SH-SY5Y (cell line): ENCODE results near the gene TAF1B.

Source experiments
- GATA2 ChIP-seq: IDR thresholded peaks from 2 replicates; pipeline ENCODE4 v1.6.1; 2011; ENCODE audit warnings: mild to moderate bottlenecking, low read depth, low read length
- GATA3 ChIP-seq: IDR thresholded peaks from 2 replicates; pipeline ENCODE4 v1.6.1; 2011; ENCODE audit warnings: low read depth, mild to moderate bottlenecking, low read length, moderate library complexity

The TAF1B gene

DNA sequence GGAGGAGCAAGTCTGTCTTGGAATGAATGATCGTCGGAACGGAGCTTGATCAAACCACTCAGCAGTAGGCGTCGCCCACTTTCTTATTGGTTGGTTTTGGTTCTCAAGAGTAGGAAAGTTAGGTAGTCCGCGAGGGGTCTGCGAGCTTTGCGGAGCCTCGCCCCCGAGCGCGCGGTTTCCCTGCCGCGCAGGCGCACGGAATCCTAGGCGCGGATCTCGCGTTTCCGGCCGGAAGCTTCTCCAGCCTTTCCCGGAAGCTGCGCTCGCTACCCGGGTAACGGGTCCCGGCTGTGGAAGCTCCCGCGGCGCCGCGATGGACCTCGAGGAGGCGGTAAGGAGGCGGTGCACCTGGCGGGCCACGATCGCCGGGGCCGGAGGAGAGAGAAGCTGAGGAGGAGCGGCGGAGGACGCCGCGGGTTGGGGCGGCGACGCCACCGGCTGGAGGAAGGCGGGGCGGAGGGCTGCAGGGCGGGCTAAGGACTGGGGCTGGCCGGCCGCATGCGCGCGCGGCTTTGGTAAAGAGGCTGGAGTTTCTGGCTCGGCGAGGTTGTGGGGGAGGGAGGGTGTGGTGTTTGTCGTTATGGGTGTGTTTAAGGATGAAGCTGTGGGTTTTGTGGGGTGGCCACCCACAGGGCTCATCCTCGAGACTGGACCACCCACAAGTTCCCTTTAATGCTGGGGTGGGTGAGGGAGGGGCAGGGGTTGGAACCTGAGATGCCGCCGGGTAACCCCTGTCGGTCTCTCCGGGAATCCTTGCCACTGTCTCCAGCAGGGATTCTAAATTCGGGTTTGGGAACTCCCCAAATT lies at the start of gene TAF1B:
TSS of gene TAF1B (plus strand) at position 246 of the 807 bp plus-strand sequence. CDS start at position 314, 68 bp downstream.
- TF ChIP-seq GATA2 (no peak), GATA3 (no peak)

DNA sequence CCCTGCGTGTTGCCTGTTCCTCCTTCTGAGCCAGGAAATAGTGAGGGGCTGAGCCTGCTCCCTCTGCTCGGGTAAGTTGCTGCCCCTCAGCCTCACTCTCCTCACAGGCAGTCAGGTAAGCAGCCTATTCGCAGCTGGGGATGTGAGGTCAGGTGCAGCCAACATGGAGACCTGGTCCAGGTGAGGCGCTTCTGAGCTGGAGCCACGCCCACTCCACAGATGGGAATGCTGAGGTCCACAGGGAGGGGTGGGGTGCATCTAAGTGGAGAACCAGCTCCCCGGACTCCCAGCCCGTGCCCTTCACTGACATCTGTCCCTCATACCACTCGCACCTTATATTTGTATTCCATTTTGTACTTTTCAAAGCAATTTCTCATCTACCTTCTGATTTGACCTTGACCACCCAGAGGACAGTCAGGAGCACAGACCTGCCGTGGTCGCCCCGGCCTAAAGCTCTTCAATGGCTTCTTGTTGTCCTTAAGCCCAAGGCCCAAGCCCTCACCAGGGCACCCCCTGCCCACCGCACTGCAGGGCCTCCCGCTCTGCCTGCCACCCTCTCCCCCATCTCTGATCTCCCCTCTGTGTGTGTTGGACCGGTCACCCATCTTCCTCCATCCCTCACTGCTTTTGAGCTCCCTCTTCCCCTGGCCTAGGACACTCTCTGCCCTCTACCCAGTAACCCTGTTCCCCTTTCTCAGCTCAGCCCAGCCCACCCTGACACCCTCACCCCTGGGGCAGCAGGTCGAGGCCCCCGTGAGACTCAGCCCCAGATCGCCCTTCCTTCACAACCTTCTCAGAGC lies 49.2 kb upstream of the TAF1B start:
- TF ChIP-seq GATA3 (no peak), GATA2 (no peak)

DNA sequence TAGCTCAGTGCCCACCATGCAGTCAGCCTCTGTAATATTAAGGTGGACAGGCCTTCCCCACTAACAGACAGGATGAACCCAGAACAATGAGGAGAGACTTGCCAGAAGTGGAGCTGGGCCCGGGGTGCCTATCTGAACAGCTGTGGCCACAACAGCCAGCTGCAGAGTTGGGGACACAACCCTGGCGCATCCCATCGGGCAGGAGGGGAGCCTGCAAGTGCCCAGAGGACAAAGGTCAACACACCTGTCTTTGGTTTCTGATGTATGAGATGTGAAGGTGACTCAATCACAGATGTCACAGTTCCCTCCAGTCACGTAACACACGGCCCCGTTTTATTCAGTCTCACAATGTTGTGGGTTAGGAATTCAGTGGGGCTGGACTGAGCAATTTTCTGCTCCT lies 48.2 kb upstream of the TAF1B start:
- TF ChIP-seq GATA3 (no peak), GATA2 (no peak)

DNA sequence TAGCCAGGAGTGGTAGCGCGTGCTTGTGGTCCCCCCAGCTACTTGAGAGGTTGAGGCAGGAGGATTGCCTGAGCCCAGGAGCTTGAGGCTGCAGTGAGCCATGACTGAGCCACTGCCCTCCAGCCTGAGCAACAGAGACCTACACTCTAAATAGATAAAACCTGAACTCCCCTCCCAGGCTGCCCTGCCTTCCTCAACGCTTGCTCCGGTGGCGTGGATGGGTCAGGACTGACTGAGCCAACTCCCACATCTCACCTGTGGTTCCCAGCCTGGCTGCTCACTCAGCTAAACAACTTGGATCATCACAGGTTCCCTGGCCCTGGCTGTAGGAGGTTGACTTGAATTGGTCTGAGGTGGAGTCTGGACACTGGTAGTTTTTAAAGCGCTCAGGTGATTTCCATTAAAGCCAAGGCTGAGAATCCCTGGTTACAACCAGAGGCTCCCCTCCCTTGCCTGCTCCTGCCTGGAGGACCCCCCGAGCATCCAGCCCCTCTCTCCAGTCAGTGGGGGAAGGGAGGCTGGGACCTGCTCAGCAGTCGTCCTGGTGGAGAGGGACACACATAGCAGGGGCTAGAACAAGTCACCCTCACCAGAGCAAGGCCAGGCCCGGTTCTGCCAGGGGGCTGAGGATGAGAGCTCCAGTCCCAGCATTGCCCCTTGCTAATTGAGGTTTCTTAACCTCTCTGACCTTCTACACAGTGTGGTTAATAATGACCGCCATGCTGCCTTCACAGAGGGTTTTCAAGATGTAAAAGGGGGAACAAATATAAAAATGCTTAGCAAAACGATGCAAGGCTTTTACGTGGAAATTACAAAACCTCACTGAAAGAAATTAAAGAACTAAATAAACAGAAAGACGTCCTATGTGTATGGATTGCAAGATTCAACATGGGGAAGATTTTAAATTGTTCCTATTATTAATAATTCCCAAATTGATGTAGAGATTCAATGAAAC lies 46.9 kb upstream of the TAF1B start:
- TF ChIP-seq GATA2 (no peak), GATA3 (no peak)

DNA sequence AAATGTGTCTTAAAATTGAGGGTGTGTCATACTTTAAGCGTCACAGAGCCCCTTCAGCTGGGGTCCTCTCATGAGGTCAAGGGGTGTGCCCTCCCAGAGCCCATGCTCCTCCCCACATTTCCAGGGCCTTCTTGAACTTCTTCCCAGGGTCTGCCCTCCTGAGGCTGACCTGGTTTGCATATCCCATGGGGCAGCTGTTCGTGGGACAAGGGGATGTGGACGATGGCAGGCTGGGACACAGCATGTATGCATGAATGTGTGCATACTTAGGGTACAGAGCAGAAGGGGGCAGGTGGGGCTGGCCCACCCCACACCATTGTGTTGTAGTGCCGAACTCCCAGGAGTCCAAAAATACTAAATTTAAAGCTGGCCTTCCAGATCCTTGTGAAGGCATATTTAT lies 46.2 kb upstream of the TAF1B start:
- no peak for TF ChIP-seq GATA2
- no peak for TF ChIP-seq GATA3

DNA sequence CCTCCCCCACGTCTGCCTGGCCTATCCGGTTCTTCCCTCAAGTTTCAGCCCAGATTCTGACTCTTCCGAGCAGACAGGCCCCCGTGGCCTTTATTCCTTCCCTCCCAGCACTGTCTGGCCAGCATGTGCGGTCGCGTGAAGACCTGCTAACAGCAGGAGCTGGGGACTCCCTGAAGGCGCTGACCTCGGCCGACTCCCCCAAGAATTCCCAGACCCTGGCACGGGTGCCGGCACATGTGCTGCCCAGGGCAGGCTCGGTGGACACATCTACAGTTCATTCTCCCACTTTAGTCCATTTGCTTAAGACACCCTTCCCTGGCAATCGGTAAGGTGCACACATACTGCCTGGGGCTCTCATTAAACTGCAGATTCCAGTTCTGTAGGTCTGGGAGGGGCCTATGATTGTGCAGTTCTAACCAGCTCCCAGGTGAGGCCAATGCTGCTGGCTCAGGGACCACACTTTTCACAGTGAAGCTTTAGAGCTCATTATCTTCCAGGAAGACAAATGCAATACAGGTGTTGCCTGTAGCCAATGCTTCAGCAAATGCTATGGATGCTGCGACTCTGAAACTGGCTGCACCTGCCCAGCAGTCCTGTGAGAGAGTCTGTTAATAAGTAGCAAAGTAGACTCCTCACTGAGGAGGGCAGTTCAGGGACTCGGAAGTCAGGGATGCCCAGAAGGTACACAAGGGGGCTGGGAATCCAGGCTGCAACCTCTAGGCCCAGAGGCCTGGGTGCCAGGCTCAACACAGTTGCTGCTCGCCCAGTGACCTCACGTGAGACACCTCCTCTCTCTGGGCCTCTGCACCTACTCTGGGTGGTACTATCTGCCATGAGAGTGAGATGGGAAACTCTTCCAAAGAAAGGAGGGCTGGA lies 45.4 kb upstream of the TAF1B start:
- TF ChIP-seq GATA3 (no peak), GATA2 (no peak)

DNA sequence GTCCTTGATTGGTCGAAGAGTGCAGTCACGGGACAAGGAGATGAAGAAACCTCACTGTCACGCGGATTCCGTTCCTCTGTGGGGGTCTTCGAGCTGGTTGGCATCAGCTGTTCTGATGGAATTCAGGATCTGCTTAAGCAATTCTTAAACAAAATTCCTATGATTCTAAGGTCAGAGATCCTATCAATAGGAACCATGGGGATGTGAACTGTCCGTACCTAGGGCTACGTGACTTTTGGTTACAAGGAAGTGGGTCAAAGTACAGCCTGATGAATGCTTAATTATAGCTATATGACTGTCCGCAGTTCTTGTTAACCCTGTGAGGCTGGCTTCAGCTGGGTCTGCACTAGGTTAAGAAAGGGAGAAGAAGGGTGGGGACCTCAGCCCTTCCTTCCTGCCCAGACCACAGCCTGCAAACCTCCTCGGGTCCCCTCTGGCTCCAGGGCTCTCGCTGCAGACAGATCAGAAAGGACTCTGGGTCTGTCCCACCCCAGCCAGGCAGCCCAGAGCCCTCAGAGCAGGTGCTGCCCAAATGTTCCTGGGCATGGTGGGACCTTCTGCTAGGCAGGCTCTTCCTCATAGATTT lies 44.2 kb upstream of the TAF1B start:
- TF ChIP-seq GATA2 (no peak), GATA3 (no peak)

DNA sequence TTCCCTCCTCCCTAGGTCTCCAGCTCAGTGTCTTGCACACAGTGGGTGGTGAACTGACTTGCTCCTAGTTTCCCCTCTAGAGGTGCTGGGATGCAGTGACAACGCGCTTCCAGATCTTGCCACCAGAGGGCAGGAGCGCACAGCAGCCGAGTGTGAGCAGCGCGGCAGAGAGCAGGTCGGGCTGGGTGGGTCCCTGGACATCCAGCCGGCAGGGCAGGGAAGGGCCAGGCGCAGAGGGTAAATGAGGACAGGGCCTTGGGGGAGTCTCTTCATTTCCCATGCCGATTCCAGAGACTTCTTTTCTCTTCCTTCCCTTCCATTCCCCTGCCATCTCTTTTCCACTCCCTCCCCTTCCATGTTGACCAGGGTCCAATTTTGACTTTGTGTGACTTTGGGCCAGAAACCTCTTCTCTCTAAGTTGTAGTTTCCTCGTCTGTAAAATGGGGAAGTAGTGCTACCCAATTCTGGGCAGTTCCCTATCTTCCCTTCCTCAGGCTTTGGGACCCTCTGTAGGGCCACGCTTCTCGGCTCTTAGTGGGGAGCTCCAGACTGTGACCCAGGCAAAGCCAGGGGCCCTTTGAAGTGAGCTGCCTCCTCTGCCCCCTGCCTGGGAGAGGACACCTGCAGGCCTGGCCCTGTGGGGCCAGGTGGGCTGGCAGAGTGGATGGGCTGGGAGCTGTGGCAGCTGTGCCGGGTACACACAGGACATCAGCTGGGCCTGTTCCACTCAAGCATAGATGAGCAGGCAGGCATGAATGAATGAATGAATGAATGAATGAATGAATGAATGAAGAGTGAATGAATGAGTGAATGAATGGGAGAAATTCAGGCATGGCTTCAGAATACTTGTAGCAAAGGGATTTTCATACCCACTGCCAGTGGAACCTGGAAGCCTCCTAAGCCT lies 43.3 kb upstream of the TAF1B start:
- no peak for TF ChIP-seq GATA3
- no peak for TF ChIP-seq GATA2

DNA sequence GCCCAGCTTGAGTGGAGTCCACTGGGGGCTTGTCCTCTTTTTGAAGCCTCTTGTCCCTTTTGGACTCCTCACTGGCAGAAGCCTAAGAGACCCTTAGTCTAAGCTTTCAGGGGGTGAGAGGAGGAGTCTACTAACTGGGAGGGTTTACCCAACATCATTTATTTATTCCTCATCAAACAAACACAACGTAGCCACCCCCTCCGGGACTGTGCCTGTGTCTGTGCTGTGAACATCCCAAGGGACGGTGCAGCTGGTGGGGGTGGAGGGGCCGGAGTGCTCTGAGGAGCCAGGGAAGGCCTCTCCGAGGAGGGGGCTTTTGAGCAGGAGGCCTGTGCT lies 42.7 kb upstream of the TAF1B start:
- no peak for TF ChIP-seq GATA2
- no peak for TF ChIP-seq GATA3

DNA sequence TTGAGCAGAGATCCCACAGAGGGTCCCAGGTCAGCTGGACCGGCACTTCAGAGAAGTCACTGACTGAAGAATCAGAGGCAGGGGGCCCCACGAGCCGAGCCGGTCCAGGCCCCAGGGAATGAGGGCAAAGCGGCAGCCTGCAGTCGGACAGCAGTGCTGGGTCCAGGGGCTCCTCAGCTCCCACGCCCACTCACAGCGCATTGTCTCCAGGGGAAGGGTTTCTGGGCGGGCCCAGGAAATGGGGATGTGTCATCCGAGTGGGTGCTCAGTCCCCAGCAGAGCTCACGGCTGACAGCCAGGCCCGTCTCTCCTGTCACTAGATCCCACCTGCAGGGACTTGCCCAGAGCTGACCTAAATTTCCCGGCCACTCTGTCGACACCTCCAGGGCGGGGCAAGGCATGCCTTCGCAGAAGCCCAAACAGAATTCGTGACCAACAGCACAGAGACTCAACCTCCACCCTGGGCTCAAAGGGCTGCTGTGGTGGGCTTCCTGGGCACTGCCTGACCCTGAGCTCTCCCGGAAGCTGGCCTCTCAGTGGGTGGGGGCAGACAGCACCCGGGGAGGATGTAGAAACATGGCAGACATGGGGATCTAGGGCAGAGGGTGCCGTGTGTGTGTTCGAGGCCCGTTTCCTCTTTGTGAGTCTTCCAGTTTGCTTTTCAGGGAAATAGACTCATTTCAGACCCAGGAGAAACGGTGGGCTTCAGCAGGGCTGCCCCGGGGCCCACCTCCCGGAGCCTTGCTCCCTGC lies 42.1 kb upstream of the TAF1B start:
- TF ChIP-seq GATA2, result no peak
- no peak for TF ChIP-seq GATA3

DNA sequence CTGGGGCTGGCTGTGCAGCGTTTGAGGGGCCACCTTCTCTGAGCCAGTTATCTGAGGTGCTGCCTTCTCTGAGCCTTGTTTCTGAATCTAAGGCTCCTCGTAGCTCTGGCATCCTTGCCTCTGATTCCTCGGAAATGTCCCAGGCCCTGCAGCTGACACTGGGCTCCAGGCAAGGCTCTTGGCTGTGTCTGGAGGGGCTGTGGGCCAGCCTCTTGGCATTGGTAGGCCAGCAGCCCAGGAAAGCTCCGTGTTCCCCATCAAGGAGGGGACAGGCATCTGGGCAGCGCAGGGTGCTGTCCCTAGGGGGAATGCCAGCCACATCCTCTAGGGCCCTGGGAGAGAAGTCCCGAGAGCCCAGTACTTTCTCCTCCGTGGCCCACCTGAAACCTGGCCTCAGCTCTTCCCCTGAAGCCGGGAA lies 40.7 kb upstream of the TAF1B start:
- no peak for TF ChIP-seq GATA3
- no peak for TF ChIP-seq GATA2
